Astrocyte (in vitro differentiated cells and primary cell): Measurements from ENCODE around the gene HHIP. TPM values are rescaled to one million over a fixed set of nuclear protein-coding genes. Genes with fewer than 3 reads are reported as not detected.

ENCODE experiments used
- DNase-seq: peaks from one replicate; pipeline ENCODE4 v3.0.0-alpha.2; 2010; ENCODE audit warnings: low read depth
- FAIRE-seq: peaks from 2 replicates; lab custom pipeline; 2011; peaks lifted over from hg19 to GRCh38; lab: Jason Lieb, UNC
- H2AFZ ChIP-seq: 2 replicates; pipeline ENCODE4 v1.6.0; 2012; ENCODE audit warnings: low read depth, low read length, inconsistent platforms
- H3K27ac ChIP-seq: 2 replicates; pipeline ENCODE4 v1.5.1; 2011; ENCODE audit warnings: low read depth, low read length, inconsistent platforms
- H3K27me3 ChIP-seq: 2 replicates; pipeline ENCODE4 v1.6.0; 2011; ENCODE audit warnings: low read length, inconsistent platforms; ENCODE audit not compliant: insufficient read depth
- H3K36me3 ChIP-seq: 2 replicates; pipeline ENCODE4 v1.5.1; 2011; ENCODE audit warnings: low read length, inconsistent platforms; ENCODE audit not compliant: insufficient read depth
- H3K4me1 ChIP-seq: 2 replicates; pipeline ENCODE4 v1.5.1; 2011; ENCODE audit warnings: low read length, inconsistent platforms; ENCODE audit not compliant: insufficient read depth
- H3K4me2 ChIP-seq: 2 replicates; pipeline ENCODE4 v1.6.0; 2012; ENCODE audit warnings: low read length, inconsistent platforms
- H3K4me3 ChIP-seq: 2 replicates; pipeline ENCODE4 v1.5.1; 2011; ENCODE audit warnings: low read depth, mild to moderate bottlenecking, low read length, inconsistent platforms; ENCODE audit not compliant: insufficient read depth
- H3K79me2 ChIP-seq: 2 replicates; pipeline ENCODE4 v1.6.0; 2012; ENCODE audit warnings: mild to moderate bottlenecking, low read length, inconsistent platforms; ENCODE audit not compliant: insufficient read depth
- H3K9ac ChIP-seq: 2 replicates; pipeline ENCODE4 v1.6.0; 2012; ENCODE audit warnings: mild to moderate bottlenecking, low read length, inconsistent platforms
- H3K9me3 ChIP-seq: 2 replicates; pipeline ENCODE4 v1.5.1; 2012; ENCODE audit warnings: low read depth, mild to moderate bottlenecking, low read length, inconsistent platforms; ENCODE audit not compliant: insufficient read depth
- H4K20me1 ChIP-seq: 2 replicates; pipeline ENCODE4 v1.6.0; 2012; ENCODE audit warnings: low read length, inconsistent platforms; ENCODE audit not compliant: insufficient read depth
- H3K27ac Mint-ChIP-seq: one replicate; pipeline ENCODE4 v1.8.0; 2021; ENCODE audit warnings: mild to moderate bottlenecking, mixed read lengths; ENCODE audit not compliant: unreplicated experiment
- H3K27me3 Mint-ChIP-seq: one replicate; pipeline ENCODE4 v1.8.0; 2021; ENCODE audit warnings: low read depth, mixed read lengths; ENCODE audit not compliant: unreplicated experiment
- H3K36me3 Mint-ChIP-seq: one replicate; pipeline ENCODE4 v1.8.0; 2021; ENCODE audit warnings: low read depth, mixed read lengths; ENCODE audit not compliant: unreplicated experiment
- H3K4me1 Mint-ChIP-seq: one replicate; pipeline ENCODE4 v1.8.0; 2021; ENCODE audit warnings: low read depth, mixed read lengths; ENCODE audit not compliant: unreplicated experiment
- H3K4me3 Mint-ChIP-seq: one replicate; pipeline ENCODE4 v1.8.0; 2021; ENCODE audit warnings: mild to moderate bottlenecking, moderate library complexity, mixed read lengths; ENCODE audit not compliant: unreplicated experiment
- H3K9me3 Mint-ChIP-seq: one replicate; pipeline ENCODE4 v1.8.0; 2021; ENCODE audit warnings: mild to moderate bottlenecking, mixed read lengths; ENCODE audit not compliant: unreplicated experiment
- CTCF ChIP-seq: IDR thresholded peaks from 2 replicates; pipeline ENCODE4 v1.5.1; 2011; ENCODE audit warnings: low read depth, mild to moderate bottlenecking, inconsistent platforms, low read length, moderate library complexity; ENCODE audit not compliant: insufficient read depth
- EZH2 ChIP-seq: IDR thresholded peaks from 2 replicates; pipeline ENCODE4 v1.6.1; 2012; ENCODE audit warnings: mild to moderate bottlenecking, low read length, inconsistent platforms; ENCODE audit not compliant: insufficient read depth
- total RNA-seq: library from RNA; stranded (reverse); gene quantifications from 2 replicates; pipeline ENCODE4 v1.2.1, GENCODE V29; 2021

HHIP gene
- total RNA-seq, 1 donor from 2014 or later, result 4.0 TPM

- no peaks in the 10 kb centered on the region for H3K27me3 ChIP-seq
- no peak overlapping the region for H3K9ac ChIP-seq
- peaks cover 19% of the 10 kb centered on the region for H3K4me1 ChIP-seq
- no peak overlapping the region for H3K4me2 ChIP-seq
- H3K36me3 ChIP-seq, result peaks cover 21% of the 10 kb centered on the region
- H3K4me3 ChIP-seq, result no peak overlapping the region
- no peaks in the 10 kb centered on the region for H3K79me2 ChIP-seq
- H3K4me1 Mint-ChIP-seq, result peaks cover 10% of the 10 kb centered on the region
- FAIRE-seq (no peak), DNase-seq (no peak)
- no peaks in the 10 kb centered on the region for H3K9me3 Mint-ChIP-seq
- no peak overlapping the region for H3K27ac Mint-ChIP-seq
- no peak overlapping the region for H3K27ac ChIP-seq
- H3K36me3 Mint-ChIP-seq, result no peaks in the 10 kb centered on the region
- H2AFZ ChIP-seq, result no peak overlapping the region
- no peak for TF ChIP-seq CTCF
- no peak for TF ChIP-seq EZH2
- H3K27me3 Mint-ChIP-seq, result no peaks in the 10 kb centered on the region
- H4K20me1 ChIP-seq, result no peaks in the 10 kb centered on the region
- H3K9me3 ChIP-seq, result no peaks in the 10 kb centered on the region
- H3K4me3 Mint-ChIP-seq, result no peak overlapping the region
Observed at GRCh38 chr4:144695721-144696120, 49.8 kb downstream of the HHIP start.

DNA sequence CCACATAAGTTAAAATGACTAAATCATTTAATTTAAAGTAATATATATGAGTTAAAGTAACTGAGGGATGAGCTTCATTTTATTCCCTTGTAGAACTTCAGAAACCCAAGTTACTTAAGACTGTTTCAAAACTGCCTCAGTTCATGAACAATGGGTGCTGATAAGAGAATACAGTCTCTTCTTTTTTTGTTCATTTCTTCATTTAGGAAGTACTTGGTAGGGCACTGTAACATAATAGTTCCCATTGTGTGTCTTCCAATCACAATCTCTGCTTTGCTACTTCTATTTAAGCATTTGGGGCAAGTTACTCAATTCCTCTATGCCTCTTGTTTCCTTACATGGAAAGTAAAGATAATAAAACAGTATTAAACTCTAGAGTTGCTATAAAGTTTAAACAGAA lies 50.4 kb downstream of the HHIP start:
- Mint-ChIP-seq H3K36me3 (no peaks in the 10 kb centered on the region), H3K4me1 (peaks cover 13% of the 10 kb centered on the region), H3K27me3 (no peaks in the 10 kb centered on the region), H3K27ac (no peak overlapping the region), H3K4me3 (no peak overlapping the region), H3K9me3 (no peaks in the 10 kb centered on the region)
- H4K20me1 ChIP-seq, result no peaks in the 10 kb centered on the region
- H3K4me3 ChIP-seq, result no peak overlapping the region
- H3K4me2 ChIP-seq, result no peak overlapping the region
- no peak overlapping the region for H3K27ac ChIP-seq
- no peaks in the 10 kb centered on the region for H3K27me3 ChIP-seq
- no peak for TF ChIP-seq EZH2
- TF ChIP-seq CTCF, result no peak
- H2AFZ ChIP-seq, result no peak overlapping the region
- H3K36me3 ChIP-seq, result peaks cover 21% of the 10 kb centered on the region
- DNase-seq, result no peak
- no peak overlapping the region for H3K9ac ChIP-seq
- no peaks in the 10 kb centered on the region for H3K9me3 ChIP-seq
- FAIRE-seq, result no peak
- no peaks in the 10 kb centered on the region for H3K79me2 ChIP-seq
- peaks cover 25% of the 10 kb centered on the region for H3K4me1 ChIP-seq

GRCh38 chr4:144699565-144699964 lies 53.6 kb downstream of the HHIP start:
- H3K4me1 Mint-ChIP-seq, result peaks cover 20% of the 10 kb centered on the region

More at GRCh38 chr4:144699565-144699964, 53.6 kb downstream of the HHIP start:
- DNase-seq (peak; percentile 72), FAIRE-seq (peak; percentile 72)
- no peak overlapping the region for H3K4me3 Mint-ChIP-seq
- Histone ChIP-seq H3K27ac (peak overlapping the region; percentile 33), H3K79me2 (no peaks in the 10 kb centered on the region), H4K20me1 (no peaks in the 10 kb centered on the region), H3K4me1 (peaks cover 32% of the 10 kb centered on the region), H2AFZ (no peak overlapping the region), H3K9me3 (no peaks in the 10 kb centered on the region), H3K9ac (no peak overlapping the region), H3K4me3 (no peak overlapping the region), H3K36me3 (peaks cover 6% of the 10 kb centered on the region), H3K4me2 (peak overlapping the region; percentile 72), H3K27me3 (no peaks in the 10 kb centered on the region)
- no peaks in the 10 kb centered on the region for H3K36me3 Mint-ChIP-seq
- TF ChIP-seq EZH2 (no peak), CTCF (no peak)
- H3K27me3 Mint-ChIP-seq, result no peaks in the 10 kb centered on the region
- no peak overlapping the region for H3K27ac Mint-ChIP-seq
- no peaks in the 10 kb centered on the region for H3K9me3 Mint-ChIP-seq
